Measurements from ENCODE around the gene CAMK1G.

The CAMK1G gene

DNA sequence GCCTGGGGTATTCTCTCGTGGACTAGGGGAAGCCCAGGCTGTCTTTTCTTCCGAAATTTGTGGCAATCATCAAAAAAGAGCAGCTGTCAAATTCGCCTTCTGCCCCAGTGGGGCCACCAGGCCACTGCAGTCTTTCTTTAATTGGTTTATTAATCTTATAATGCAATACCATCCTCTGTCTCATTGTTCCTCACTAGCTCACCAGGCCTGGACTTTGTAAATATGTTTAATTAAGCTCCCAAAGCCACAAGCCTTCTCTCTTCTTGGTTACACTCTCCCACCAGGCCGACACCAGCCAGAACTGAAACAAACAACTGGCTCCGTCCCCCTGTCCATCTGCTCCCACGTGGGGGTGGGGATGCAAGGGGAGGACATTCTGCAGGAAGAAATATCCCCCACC lies 22.0 kb upstream of the CAMK1G start:
- no peak for DNase-seq
- intact Hi-C loops (cut with DNase I), result loop anchor here (10.0 kb wide), 1 partner anchor 207 kb away; no protein-coding TSS in a partner anchor

- intact Hi-C loops (cut with DNase I), result loop anchor here (5.0 to 10.0 kb wide), 2 partner anchors 210 to 913 kb away; no protein-coding TSS in a partner anchor
- no peak for DNase-seq
These were observed 18.7 kb upstream of the CAMK1G start for GRCh38 chr1:209564849-209565248.

DNA sequence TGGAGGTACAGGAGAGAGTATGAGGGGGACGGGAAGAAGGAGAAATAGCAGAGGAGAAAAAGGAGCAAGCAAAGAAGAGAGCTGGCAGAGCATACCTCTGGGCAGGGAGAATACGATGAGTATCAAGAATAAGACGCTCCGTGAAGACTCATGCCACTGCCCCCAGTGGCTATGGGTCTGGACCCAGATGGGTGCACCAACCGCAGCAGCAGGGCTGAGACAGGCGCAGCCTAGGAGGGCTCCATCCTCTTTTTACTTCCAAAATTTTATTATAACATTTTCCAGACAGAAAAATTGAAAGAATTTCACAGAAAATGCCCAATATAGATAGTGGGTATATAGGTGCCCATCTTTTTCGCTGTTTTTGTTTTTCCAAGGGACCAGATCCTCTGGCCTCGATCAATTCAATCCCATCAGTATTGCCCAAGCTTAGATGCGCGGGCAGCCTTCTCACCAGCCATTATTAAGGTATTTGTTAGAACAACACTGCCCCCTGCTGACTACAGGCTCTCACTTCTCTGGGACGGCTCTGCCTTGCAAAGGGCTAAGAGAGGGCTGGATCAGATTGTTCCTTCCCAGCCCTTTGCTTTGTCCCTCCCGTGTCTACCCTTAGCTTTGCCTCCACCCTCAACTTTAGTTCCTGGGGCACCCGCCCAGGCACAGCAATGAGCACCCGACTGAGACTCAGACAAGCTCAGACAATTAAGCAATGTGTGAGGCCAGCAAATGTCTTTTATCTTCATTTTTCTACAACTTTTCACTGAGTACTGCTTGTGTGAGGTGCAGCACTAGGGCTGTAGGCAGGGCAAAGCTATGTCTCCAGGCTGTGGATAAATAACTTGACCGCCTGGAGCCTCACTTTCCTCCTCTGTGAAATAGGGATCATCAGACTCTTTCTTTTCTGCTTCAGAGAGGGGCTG lies 17.5 kb upstream of the CAMK1G start:
- peak; percentile 66 to 96 (median 83) for DNase-seq
- intact Hi-C loops (cut with DNase I), result loop anchor here (2.0 to 10.0 kb wide), 3 partner anchors 211 to 914 kb away; no protein-coding TSS in a partner anchor

- DNase-seq, result no peak
- intact Hi-C loops (cut with DNase I), result loop anchor here (2.0 to 10.0 kb wide), 3 partner anchors 213 to 915 kb away; no protein-coding TSS in a partner anchor
These were observed 15.8 kb upstream of the CAMK1G start for GRCh38 chr1:209567698-209568175.

GRCh38 chr1:209569455-209570207 lies 13.9 kb upstream of the CAMK1G start:
- DNase-seq, result peak; percentile 57 to 94 (median 80)

GRCh38 chr1:209570743-209571142 lies 12.8 kb upstream of the CAMK1G start:
- intact Hi-C loops (cut with DNase I), result no loop called here
- no peak for DNase-seq

More at GRCh38 chr1:209569455-209570207, 13.9 kb upstream of the CAMK1G start:
- intact Hi-C loops (cut with DNase I), result loop anchor here (5.0 to 10.0 kb wide), 2 partner anchors 215 to 917 kb away; no protein-coding TSS in a partner anchor

- intact Hi-C loops (cut with DNase I), result loop anchor here (2.0 to 5.0 kb wide), 3 partner anchors 51 to 171 kb away; no protein-coding TSS in a partner anchor
- DNase-seq, result peak; percentile 72 to 97 (median 88)
These were observed 6.9 kb upstream of the CAMK1G start for GRCh38 chr1:209576392-209577197.

DNA sequence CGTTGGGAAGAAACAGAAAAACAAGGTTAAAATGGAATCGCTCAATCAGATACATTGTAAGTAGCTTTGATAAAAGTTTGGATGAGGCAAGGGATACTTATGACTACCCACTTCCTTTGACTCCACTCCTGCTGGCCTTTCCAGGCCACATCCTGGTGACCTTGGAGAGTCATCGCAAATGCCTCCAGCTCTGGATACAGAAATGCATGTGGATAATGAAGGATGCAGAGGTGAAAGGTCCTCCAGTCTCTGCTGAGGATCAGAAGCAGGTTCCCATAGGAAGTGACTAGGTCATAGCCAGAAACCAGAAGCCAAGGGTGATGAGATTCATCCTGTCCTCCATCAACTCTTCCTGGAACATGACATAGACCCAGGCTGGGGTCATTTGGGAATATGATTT lies 6.2 kb upstream of the CAMK1G start:
- intact Hi-C loops (cut with DNase I), result loop anchor here (2.0 to 5.0 kb wide), 3 partner anchors 50 to 170 kb away; no protein-coding TSS in a partner anchor
- DNase-seq, result no peak

- no peak for DNase-seq
- intact Hi-C loops (cut with DNase I), result no loop called here
These were observed 2.9 kb upstream of the CAMK1G start for GRCh38 chr1:209580577-209580976.

GRCh38 chr1:209584231-209584672 lies 738 bp downstream of the CAMK1G start:
- DNase-seq, result peak in 4 of 10 donors; percentile 35 to 86 (median 56)
- intact Hi-C loops (cut with DNase I), result no loop called here

GRCh38 chr1:209585197-209585596 lies 1.7 kb downstream of the CAMK1G start:
- no peak for DNase-seq
- intact Hi-C loops (cut with DNase I), result no loop called here

GRCh38 chr1:209585672-209586071 lies 2.2 kb downstream of the CAMK1G start:
- DNase-seq, result peak; percentile 52 to 97 (median 82)
- intact Hi-C loops (cut with DNase I), result no loop called here

DNA sequence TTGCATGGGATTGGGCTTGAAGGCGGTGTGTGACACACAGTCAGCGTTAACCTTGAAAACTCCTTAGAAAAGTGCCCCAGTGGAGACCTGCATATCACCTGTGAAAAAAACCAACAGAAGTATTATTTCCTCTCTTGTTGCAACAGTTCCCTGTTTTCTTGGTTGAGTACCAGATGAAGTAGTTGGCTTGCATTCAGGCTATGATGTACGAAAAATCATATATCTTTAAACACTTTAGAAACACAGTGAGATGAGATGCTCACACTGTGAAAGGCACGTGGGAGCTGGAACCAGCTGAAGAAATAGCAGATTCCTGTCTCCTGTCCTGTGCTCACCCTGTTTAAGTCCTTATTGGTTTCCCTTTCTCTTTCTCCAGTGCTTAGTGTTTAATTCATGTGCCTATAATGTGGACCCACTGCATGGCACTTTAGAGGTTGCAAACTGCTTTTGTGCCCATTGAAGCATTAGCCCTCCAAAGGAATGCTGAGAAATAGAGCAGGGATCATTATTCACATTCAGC lies 2.8 kb downstream of the CAMK1G start:
- intact Hi-C loops (cut with DNase I), result no loop called here
- DNase-seq, result no peak

DNA sequence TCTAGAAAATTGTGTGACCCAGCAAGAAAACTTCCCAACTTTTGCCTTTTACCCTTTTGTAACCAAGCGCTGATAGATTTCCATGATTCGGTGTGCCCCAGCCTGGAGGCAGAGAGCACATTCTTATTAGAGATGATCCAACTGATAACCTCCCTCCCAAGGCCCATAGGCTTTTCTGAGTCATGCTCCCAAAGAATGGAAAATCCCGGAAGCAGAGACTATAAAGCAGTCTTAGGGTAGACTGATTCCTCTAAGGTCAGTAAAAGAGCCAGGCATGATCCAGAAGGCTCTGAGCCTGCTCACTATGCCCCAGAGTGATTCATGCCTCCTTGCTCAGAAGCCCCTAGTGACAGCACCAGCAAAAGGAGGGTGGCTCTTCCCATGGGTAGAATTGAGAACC lies 4.3 kb downstream of the CAMK1G start:
- intact Hi-C loops (cut with DNase I), result no loop called here

GRCh38 chr1:209589440-209589839 lies 5.9 kb downstream of the CAMK1G start:
- DNase-seq, result peak in 1 of 10 donors; percentile 52
- intact Hi-C loops (cut with DNase I), result no loop called here

More for the DNA sequence above, 4.3 kb downstream of the CAMK1G start:
- no peak for DNase-seq

DNA sequence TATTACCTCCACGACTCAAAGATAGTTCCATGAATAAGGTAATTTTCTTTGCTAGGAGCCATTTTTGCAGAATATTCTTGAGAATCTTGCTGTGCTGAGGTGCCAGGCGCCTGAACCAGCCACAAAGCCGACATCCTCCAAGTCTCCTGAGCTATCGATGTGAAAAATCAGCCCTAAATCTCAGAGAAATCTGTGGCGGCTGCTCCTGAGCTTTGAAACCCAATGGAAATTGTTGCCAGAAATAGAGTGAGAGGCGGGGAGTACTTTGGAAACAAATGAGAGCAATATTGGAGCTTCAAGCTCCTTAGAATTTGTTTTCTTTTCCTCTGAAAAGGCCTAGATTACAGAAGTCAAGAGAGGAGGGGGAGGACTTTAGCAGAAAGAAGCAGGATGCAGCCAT lies 6.3 kb downstream of the CAMK1G start:
- intact Hi-C loops (cut with DNase I), result no loop called here
- peak in 1 of 10 donors; percentile 86 for DNase-seq

DNA sequence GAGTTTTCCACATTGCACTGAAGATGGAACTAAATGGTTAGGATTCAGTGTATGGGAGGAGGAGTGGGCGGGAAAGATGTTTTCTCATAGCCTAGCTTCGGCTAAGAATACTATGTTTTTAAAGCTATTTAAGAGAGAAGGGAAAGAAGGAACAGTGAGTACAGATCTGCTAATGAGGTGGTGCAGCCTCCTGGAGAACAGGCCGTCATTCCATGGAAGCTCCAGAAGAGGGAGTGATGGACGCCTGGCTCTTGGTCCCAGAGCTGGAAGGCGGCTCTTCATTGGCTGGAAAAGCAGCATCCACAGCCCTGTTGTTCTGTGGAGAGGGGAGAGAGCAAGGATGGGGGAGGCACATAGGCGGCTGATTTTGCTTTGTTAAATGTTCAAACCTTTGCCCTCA lies 6.9 kb downstream of the CAMK1G start:
- intact Hi-C loops (cut with DNase I), result no loop called here
- peak; percentile 35 to 96 (median 70) for DNase-seq

DNA sequence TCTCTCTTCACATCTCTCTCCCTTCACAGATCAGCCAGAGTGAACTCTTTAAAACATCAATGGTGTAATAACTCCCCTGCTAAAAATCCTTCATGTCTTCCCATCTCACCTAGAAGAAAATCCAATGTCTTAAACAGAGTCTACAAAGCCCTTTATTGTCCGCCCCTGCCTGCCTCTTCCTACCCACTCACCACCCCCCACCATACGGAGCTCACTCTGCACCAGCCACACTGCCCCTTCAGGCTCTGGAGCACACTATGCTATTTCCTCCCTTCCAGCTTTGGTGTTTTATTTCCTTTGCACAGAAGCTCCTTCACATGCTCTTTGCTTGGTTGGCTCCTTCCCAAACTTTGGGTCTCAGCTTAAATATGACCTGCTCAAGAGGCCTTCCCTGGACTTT lies 10.2 kb downstream of the CAMK1G start:
- intact Hi-C loops (cut with DNase I), result no loop called here
- no peak for DNase-seq

GRCh38 chr1:209594440-209594839 lies 10.9 kb downstream of the CAMK1G start:
- no peak for DNase-seq
- intact Hi-C loops (cut with DNase I), result no loop called here

All from posterior cingulate gyrus (tissue), 11 donors.